Kidney epithelial cell (primary cell): ENCODE results near the gene EDNRA. TPM values are rescaled to one million over a fixed set of nuclear protein-coding genes. Genes with fewer than 3 reads are reported as not detected.

Experiments
- DNase-seq: peaks from one replicate; pipeline ENCODE4 v3.0.0-alpha.2; 2010; ENCODE audit warnings: low read depth
- H3K27me3 ChIP-seq: 2 replicates; pipeline ENCODE4 v1.6.0; 2011; ENCODE audit warnings: low read length; ENCODE audit not compliant: control insufficient read depth, insufficient read depth
- H3K36me3 ChIP-seq: 2 replicates; pipeline ENCODE4 v1.5.1; 2011; ENCODE audit warnings: low read length; ENCODE audit not compliant: control insufficient read depth, insufficient read depth
- H3K4me3 ChIP-seq: 2 replicates; pipeline ENCODE4 v1.5.1; 2011; ENCODE audit warnings: low read depth, mild to moderate bottlenecking, control low read depth, low read length
- CTCF ChIP-seq: IDR thresholded peaks from 2 replicates; pipeline ENCODE4 v1.5.1; 2011; ENCODE audit warnings: mild to moderate bottlenecking, moderate library complexity, low read length, control low read depth, inconsistent platforms; ENCODE audit not compliant: insufficient read depth, poor library complexity, severe bottlenecking
- total RNA-seq: library from RNA; depleted of rRNA; stranded (reverse); fragments of >200 nt; gene quantifications from 2 replicates; pipeline ENCODE4 v1.2.3, GENCODE V29; 2015

Gene EDNRA
- total RNA-seq, 1 donor from 2014 or later, result 11.7 TPM

- no peaks in the 10 kb centered on the region for H3K27me3 ChIP-seq
- TF ChIP-seq CTCF, result no peak
- DNase-seq, result peak; percentile 95
- H3K4me3 ChIP-seq, result no peak overlapping the region
- no peaks in the 10 kb centered on the region for H3K36me3 ChIP-seq
Observed at GRCh38 chr4:147578051-147578476, 97.2 kb downstream of the EDNRA start.

- no peak for DNase-seq
- no peaks in the 10 kb centered on the region for H3K36me3 ChIP-seq
- no peak overlapping the region for H3K4me3 ChIP-seq
- no peaks in the 10 kb centered on the region for H3K27me3 ChIP-seq
- no peak for TF ChIP-seq CTCF
Observed at GRCh38 chr4:147578593-147578992, 97.7 kb downstream of the EDNRA start.

- no peaks in the 10 kb centered on the region for H3K27me3 ChIP-seq
- TF ChIP-seq CTCF, result no peak
- no peak for DNase-seq
Observed at GRCh38 chr4:147580396-147580795, 99.5 kb downstream of the EDNRA start.

GRCh38 chr4:147581606-147582350 is 100.9 kb downstream of the EDNRA start:
- no peaks in the 10 kb centered on the region for H3K36me3 ChIP-seq
- DNase-seq, result no peak
- H3K27me3 ChIP-seq, result no peaks in the 10 kb centered on the region
- no peak overlapping the region for H3K4me3 ChIP-seq
- no peak for TF ChIP-seq CTCF

More at GRCh38 chr4:147580396-147580795, 99.5 kb downstream of the EDNRA start:
- no peaks in the 10 kb centered on the region for H3K36me3 ChIP-seq
- no peak overlapping the region for H3K4me3 ChIP-seq

- Histone ChIP-seq H3K4me3 (no peak overlapping the region), H3K27me3 (no peaks in the 10 kb centered on the region), H3K36me3 (no peaks in the 10 kb centered on the region)
- no peak for TF ChIP-seq CTCF
- no peak for DNase-seq
Observed at GRCh38 chr4:147582386-147583060, 101.6 kb downstream of the EDNRA start.
